HG02588 (cell line): ENCODE measurements around the gene ETV6.

Experiments used
- ATAC-seq: cut with Tn5 transposase; IDR thresholded peaks from one replicate; pipeline ENCODE4 v1.9.1; 2021; ENCODE audit warnings: mild to moderate bottlenecking, moderate library complexity; ENCODE audit not compliant: unreplicated experiment

The ETV6 gene

GRCh38 chr12:11755302-11755930, 105.9 kb downstream of the ETV6 start:
- ATAC-seq: no peak

- ATAC-seq: no peak
These were observed 106.5 kb downstream of the ETV6 start for GRCh38 chr12:11756022-11756421.

- no peak for ATAC-seq
These were observed 107.0 kb downstream of the ETV6 start for GRCh38 chr12:11756523-11756922.

- no peak for ATAC-seq
These were observed 107.6 kb downstream of the ETV6 start for GRCh38 chr12:11757095-11757494.

- no peak for ATAC-seq
These were observed 108.1 kb downstream of the ETV6 start for GRCh38 chr12:11757531-11757930.

- no peak for ATAC-seq
These were observed 108.6 kb downstream of the ETV6 start for GRCh38 chr12:11758087-11758486.

GRCh38 chr12:11758510-11759493, 109.3 kb downstream of the ETV6 start:
- peak; percentile 25 for ATAC-seq

GRCh38 chr12:11759494-11759878, 110.0 kb downstream of the ETV6 start:
- no peak for ATAC-seq

GRCh38 chr12:11759899-11760298, 110.4 kb downstream of the ETV6 start:
- no peak for ATAC-seq

- peak; percentile 48 for ATAC-seq
These were observed 112.5 kb downstream of the ETV6 start for GRCh38 chr12:11761869-11762567.

- ATAC-seq: peak; percentile 30
These were observed 113.4 kb downstream of the ETV6 start for GRCh38 chr12:11762723-11763326.

- ATAC-seq: no peak
These were observed 114.5 kb downstream of the ETV6 start for GRCh38 chr12:11763760-11764520.

GRCh38 chr12:11764837-11765236, 115.4 kb downstream of the ETV6 start:
- ATAC-seq: no peak

- ATAC-seq: no peak
These were observed 115.9 kb downstream of the ETV6 start for GRCh38 chr12:11765421-11765816.

- ATAC-seq: peak; percentile 74
These were observed 116.6 kb downstream of the ETV6 start for GRCh38 chr12:11765817-11766794.

GRCh38 chr12:11767029-11767724, 117.7 kb downstream of the ETV6 start:
- ATAC-seq: no peak

- no peak for ATAC-seq
These were observed 118.3 kb downstream of the ETV6 start for GRCh38 chr12:11767798-11768197.

- no peak for ATAC-seq
These were observed 118.9 kb downstream of the ETV6 start for GRCh38 chr12:11768233-11768965.
